MM.1S (cell line): Measurements from ENCODE around the gene LCP2.

Source experiments
- DNase-seq: peaks from one replicate; pipeline ENCODE4 v3.0.0-alpha.2; 2015
- H2AFZ ChIP-seq: fragments of 300-600 bp; sonication (generic); 2 replicates; pipeline ENCODE4 v1.6.0; 2016; ENCODE audit warnings: antibody characterized with exemption, low read length
- H3F3A ChIP-seq: fragments of 300-600 bp; sonication (generic); 2 replicates; pipeline ENCODE4 v1.6.1; 2016; ENCODE audit warnings: mild to moderate bottlenecking, antibody characterized with exemption, low read length, moderate library complexity, mixed read lengths; ENCODE audit not compliant: insufficient read depth
- H3K27ac ChIP-seq: fragments of 300-600 bp; sonication (generic); 2 replicates; pipeline ENCODE4 v1.5.1; 2016; ENCODE audit warnings: mild to moderate bottlenecking, low read length
- H3K27me3 ChIP-seq: fragments of 300-600 bp; sonication (generic); replicated peaks from 2 replicates; pipeline ENCODE4 v1.6.0; 2016; ENCODE audit warnings: low read length; ENCODE audit not compliant: insufficient read depth
- H3K36me3 ChIP-seq: fragments of 300-600 bp; sonication (generic); replicated peaks from 2 replicates; pipeline ENCODE4 v1.6.1; 2016; ENCODE audit warnings: mild to moderate bottlenecking, low read length, mixed read lengths; ENCODE audit not compliant: insufficient read depth
- H3K4me1 ChIP-seq: fragments of 300-600 bp; sonication (generic); 2 replicates; pipeline ENCODE4 v1.6.1; 2016; ENCODE audit warnings: low read length, mixed read lengths
- H3K4me2 ChIP-seq: fragments of 300-600 bp; sonication (generic); 2 replicates; pipeline ENCODE4 v1.6.0; 2016; ENCODE audit warnings: low read depth, low read length
- H3K4me3 ChIP-seq: fragments of 300-600 bp; sonication (generic); 2 replicates; pipeline ENCODE4 v1.5.1; 2016; ENCODE audit warnings: low read length, mixed read lengths
- H3K79me2 ChIP-seq: fragments of 300-600 bp; sonication (generic); 2 replicates; pipeline ENCODE4 v1.6.1; 2016; ENCODE audit warnings: mixed run types, low read length, mixed read lengths
- H3K9ac ChIP-seq: fragments of 300-600 bp; sonication (generic); 2 replicates; pipeline ENCODE4 v1.6.1; 2016; ENCODE audit warnings: low read length, mixed read lengths
- H3K9me2 ChIP-seq: fragments of 300-600 bp; sonication (generic); replicated peaks from 2 replicates; pipeline ENCODE4 v1.6.1; 2016; ENCODE audit warnings: mild to moderate bottlenecking, low read length, mixed read lengths; ENCODE audit not compliant: insufficient read depth
- H3K9me3 ChIP-seq: fragments of 300-600 bp; sonication (generic); replicated peaks from 2 replicates; pipeline ENCODE4 v1.6.1; 2016; ENCODE audit warnings: mild to moderate bottlenecking, low read length, mixed read lengths; ENCODE audit not compliant: insufficient read depth
- H4K20me1 ChIP-seq: fragments of 300-600 bp; sonication (generic); 2 replicates; pipeline ENCODE4 v1.6.1; 2016; ENCODE audit warnings: mild to moderate bottlenecking, low read length, moderate library complexity, mixed read lengths; ENCODE audit not compliant: insufficient read depth
- CTCF ChIP-seq: fragments of 300-600 bp; sonication (generic); IDR thresholded peaks from 2 replicates; pipeline ENCODE4 v1.5.1; 2016; ENCODE audit warnings: antibody characterized with exemption, low read length, mixed read lengths
- EZH2 ChIP-seq: fragments of 300-600 bp; sonication (generic); optimal IDR thresholded peaks from 2 replicates; pipeline ENCODE3; 2017; ENCODE audit warnings: low read depth, mild to moderate bottlenecking, antibody characterized with exemption, low read length, mixed read lengths
- EZH2phosphoT487 ChIP-seq: fragments of 300-600 bp; sonication (generic); IDR thresholded peaks from 2 replicates; pipeline ENCODE4 v1.6.1; 2018; ENCODE audit warnings: antibody characterized with exemption, low read length

The LCP2 gene

GRCh38 chr5:170252720-170253350, 44.7 kb downstream of the LCP2 start:
- Histone ChIP-seq H4K20me1 (no peaks in the 10 kb centered on the region), H3K9ac (no peak overlapping the region), H3K27me3 (no peaks in the 10 kb centered on the region), H3K4me2 (no peak overlapping the region), H2AFZ (no peak overlapping the region), H3K36me3 (peaks cover 50% of the 10 kb centered on the region), H3K4me1 (peaks cover 33% of the 10 kb centered on the region), H3F3A (peaks cover 27% of the 10 kb centered on the region), H3K27ac (no peak overlapping the region), H3K9me3 (no peaks in the 10 kb centered on the region), H3K79me2 (no peaks in the 10 kb centered on the region), H3K4me3 (no peak overlapping the region), H3K9me2 (no peaks in the 10 kb centered on the region)
- no peak for DNase-seq
- TF ChIP-seq EZH2phosphoT487, result no peak

- no peaks in the 10 kb centered on the region for H3K9me3 ChIP-seq
- H3K36me3 ChIP-seq, result peaks cover 54% of the 10 kb centered on the region
- H3K79me2 ChIP-seq, result no peaks in the 10 kb centered on the region
- H3K27ac ChIP-seq, result no peak overlapping the region
- H3K4me2 ChIP-seq, result no peak overlapping the region
- peaks cover 33% of the 10 kb centered on the region for H3K4me1 ChIP-seq
- no peak overlapping the region for H3K9ac ChIP-seq
- H2AFZ ChIP-seq, result no peak overlapping the region
- no peaks in the 10 kb centered on the region for H4K20me1 ChIP-seq
- no peaks in the 10 kb centered on the region for H3K27me3 ChIP-seq
- H3K9me2 ChIP-seq, result no peaks in the 10 kb centered on the region
- peaks cover 27% of the 10 kb centered on the region for H3F3A ChIP-seq
- TF ChIP-seq EZH2phosphoT487 (no peak), EZH2 (no peak), CTCF (no peak)
- no peak for DNase-seq
- no peak overlapping the region for H3K4me3 ChIP-seq
These were observed 45.5 kb downstream of the LCP2 start for GRCh38 chr5:170252109-170252508.

- Histone ChIP-seq H3K9me2 (no peaks in the 10 kb centered on the region), H4K20me1 (no peaks in the 10 kb centered on the region), H3K79me2 (no peaks in the 10 kb centered on the region), H2AFZ (no peak overlapping the region), H3K4me1 (peaks cover 30% of the 10 kb centered on the region), H3K4me3 (no peak overlapping the region), H3K4me2 (no peak overlapping the region), H3K27ac (no peak overlapping the region), H3K27me3 (no peaks in the 10 kb centered on the region), H3K9ac (no peak overlapping the region), H3F3A (peaks cover 27% of the 10 kb centered on the region), H3K9me3 (no peaks in the 10 kb centered on the region), H3K36me3 (peaks cover 60% of the 10 kb centered on the region)
- DNase-seq, result no peak
- no peak for TF ChIP-seq EZH2
- no peak for TF ChIP-seq EZH2phosphoT487
- no peak for TF ChIP-seq CTCF
These were observed 46.1 kb downstream of the LCP2 start for GRCh38 chr5:170251462-170251861.

GRCh38 chr5:170250810-170251317, 46.7 kb downstream of the LCP2 start:
- DNase-seq, result no peak
- Histone ChIP-seq H3K27ac (no peak overlapping the region), H3K4me1 (peaks cover 24% of the 10 kb centered on the region), H3K4me3 (no peak overlapping the region), H3K9me2 (no peaks in the 10 kb centered on the region), H3F3A (peaks cover 22% of the 10 kb centered on the region), H3K79me2 (no peaks in the 10 kb centered on the region), H3K9ac (no peak overlapping the region), H3K36me3 (peaks cover 59% of the 10 kb centered on the region), H3K4me2 (no peak overlapping the region), H3K9me3 (no peaks in the 10 kb centered on the region), H2AFZ (no peak overlapping the region), H3K27me3 (no peaks in the 10 kb centered on the region), H4K20me1 (no peaks in the 10 kb centered on the region)
- TF ChIP-seq EZH2phosphoT487 (no peak), EZH2 (no peak), CTCF (no peak)
